ENCODE results near the gene CEP112.

CEP112 gene

DNA sequence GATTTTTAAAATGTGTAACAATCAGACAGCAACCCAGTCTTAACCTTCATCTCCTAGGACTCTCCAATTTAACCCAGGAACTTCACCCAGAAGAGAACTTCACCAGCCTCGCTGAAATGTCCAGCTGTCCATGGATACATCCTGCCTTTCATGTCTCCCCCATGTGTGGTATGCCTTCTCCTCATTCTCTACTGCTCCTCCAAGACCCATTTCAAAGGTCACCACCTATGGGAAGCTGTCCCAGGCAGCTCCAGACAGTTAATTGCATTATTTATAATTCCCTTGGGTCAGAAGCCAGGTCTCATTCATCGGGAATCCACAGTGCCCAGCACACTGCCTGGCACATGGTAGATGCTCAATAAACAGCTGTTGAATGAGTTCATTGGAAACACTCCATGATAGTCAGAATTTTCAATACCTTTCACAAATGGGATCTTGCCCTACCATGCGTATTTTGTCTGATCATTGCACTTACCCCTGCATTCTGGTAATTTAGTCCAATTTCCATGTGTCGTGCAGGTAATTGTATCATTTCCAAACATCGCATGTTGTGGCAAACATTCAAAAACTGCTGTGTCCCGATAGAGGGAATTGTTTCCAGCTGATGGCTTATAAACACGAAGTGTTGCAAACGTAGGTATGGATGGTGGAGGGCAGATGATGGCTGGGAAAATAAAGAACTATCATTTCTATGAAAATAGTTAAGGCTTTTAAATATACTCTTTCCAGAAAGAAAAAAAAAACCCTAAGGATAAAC, 28.3 kb upstream of the CEP112 start:
- H3K36me3 ChIP-seq (ENCODE audit: insufficient read depth, low read length): no peaks in the 10 kb centered on the region
- peak overlapping the region; percentile 37 for H3K9ac ChIP-seq (ENCODE audit: insufficient read length)
- peak overlapping the region; percentile 97 for H3K27ac ChIP-seq
- no peaks in the 10 kb centered on the region for H3K9me3 ChIP-seq (ENCODE audit: low read depth, low read length)
- TF ChIP-seq POLR2AphosphoS5 (IDR thresholded peaks at IDR 0.05; ENCODE audit: borderline replicate concordance, low read depth, low read length) (no peak), EZH2 (IDR thresholded peaks at IDR 0.05) (no peak), FOXP2 (optimal IDR thresholded peaks at IDR 0.05; ENCODE audit: control extremely low read depth, extremely low read length, insufficient read depth) (no peak)
- 0 out of 2 replicates have a peak overlapping the region, but pooled peaks have one; percentile 6 for H3K4me3 ChIP-seq
- DNase-seq (ENCODE audit: low read depth, low spot score): no peak

DNA sequence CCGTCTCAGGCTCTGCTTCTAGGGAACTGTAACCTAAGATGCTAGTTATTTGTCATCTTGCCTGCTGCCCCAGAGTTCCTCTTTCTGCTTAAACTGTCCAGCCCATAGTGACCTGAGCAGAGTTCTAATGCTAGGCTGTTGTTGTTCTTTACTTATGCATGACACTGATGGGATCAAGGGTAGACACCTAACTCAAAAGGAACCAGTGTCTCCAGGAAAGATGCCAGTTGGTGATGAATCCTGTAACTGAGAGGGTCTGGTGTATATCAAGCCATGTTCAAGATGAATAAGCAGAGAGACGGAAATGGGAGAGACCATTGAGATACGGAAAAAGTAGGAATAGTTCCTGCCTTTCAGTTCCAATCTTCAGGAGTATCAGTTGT, 23.6 kb upstream of the CEP112 start:
- TF ChIP-seq FOXP2 (optimal IDR thresholded peaks at IDR 0.05; ENCODE audit: control extremely low read depth, extremely low read length, insufficient read depth): no peak
- no peak for TF ChIP-seq POLR2AphosphoS5 (IDR thresholded peaks at IDR 0.05; ENCODE audit: borderline replicate concordance, low read depth, low read length)
- TF ChIP-seq EZH2 (IDR thresholded peaks at IDR 0.05): no peak
- DNase-seq (ENCODE audit: low read depth, low spot score): no peak

DNA sequence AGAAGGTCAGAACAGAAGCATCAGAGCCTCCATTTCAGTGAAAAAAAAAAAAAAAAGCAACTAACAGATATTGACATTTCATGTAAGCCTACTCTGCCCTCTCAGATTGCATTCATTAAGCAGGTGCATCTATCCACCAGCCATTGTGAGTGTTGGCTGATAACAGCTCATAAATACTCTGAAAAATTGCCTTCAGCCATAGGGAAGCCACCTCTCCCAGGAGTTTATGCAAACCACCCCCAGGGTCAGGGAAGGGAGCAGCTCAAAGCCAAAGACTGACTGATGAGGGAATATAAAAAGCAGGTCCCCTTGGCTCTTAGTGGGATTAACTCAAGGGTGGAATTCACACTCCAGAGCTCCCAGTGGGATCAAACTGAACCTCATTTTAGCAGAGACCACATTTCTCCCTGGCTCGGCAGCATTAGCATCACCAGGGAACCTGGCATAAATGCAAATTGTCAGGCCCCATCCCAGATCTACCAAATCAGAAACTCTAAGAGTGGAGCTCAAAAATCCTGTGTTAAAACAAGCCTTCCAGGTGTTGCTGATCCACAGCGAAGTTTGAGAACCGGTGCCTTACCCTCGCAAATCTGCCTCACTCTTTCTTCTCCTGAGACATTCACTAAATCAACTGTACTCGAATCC, 23.1 kb upstream of the CEP112 start:
- Histone ChIP-seq H3K9me3 (ENCODE audit: low read depth, low read length) (no peaks in the 10 kb centered on the region), H3K9ac (ENCODE audit: insufficient read length) (no peak overlapping the region), H3K27ac (no peak overlapping the region), H3K4me3 (no peak overlapping the region), H3K36me3 (ENCODE audit: insufficient read depth, low read length) (no peaks in the 10 kb centered on the region)
- no peak for TF ChIP-seq EZH2 (IDR thresholded peaks at IDR 0.05)
- TF ChIP-seq FOXP2 (optimal IDR thresholded peaks at IDR 0.05; ENCODE audit: control extremely low read depth, extremely low read length, insufficient read depth): no peak
- no peak for TF ChIP-seq POLR2AphosphoS5 (IDR thresholded peaks at IDR 0.05; ENCODE audit: borderline replicate concordance, low read depth, low read length)
- no peak for DNase-seq (ENCODE audit: low read depth, low spot score)

More for the DNA sequence above, 23.6 kb upstream of the CEP112 start:
- Histone ChIP-seq H3K4me3 (no peak overlapping the region), H3K9ac (ENCODE audit: insufficient read length) (no peak overlapping the region), H3K36me3 (ENCODE audit: insufficient read depth, low read length) (no peaks in the 10 kb centered on the region), H3K27ac (no peak overlapping the region), H3K9me3 (ENCODE audit: low read depth, low read length) (no peaks in the 10 kb centered on the region)

- no peak for DNase-seq (ENCODE audit: low read depth, low spot score)
- H3K27ac ChIP-seq: no peak overlapping the region
- H3K36me3 ChIP-seq (ENCODE audit: insufficient read depth, low read length): no peaks in the 10 kb centered on the region
- H3K9me3 ChIP-seq (ENCODE audit: low read depth, low read length): no peaks in the 10 kb centered on the region
- no peak overlapping the region for H3K9ac ChIP-seq (ENCODE audit: insufficient read length)
- no peak overlapping the region for H3K4me3 ChIP-seq
- TF ChIP-seq FOXP2 (optimal IDR thresholded peaks at IDR 0.05; ENCODE audit: control extremely low read depth, extremely low read length, insufficient read depth) (no peak), POLR2AphosphoS5 (IDR thresholded peaks at IDR 0.05; ENCODE audit: borderline replicate concordance, low read depth, low read length) (no peak), EZH2 (IDR thresholded peaks at IDR 0.05) (no peak)
Measured at GRCh38 chr17:66211047-66211810, 19.3 kb upstream of the CEP112 start.

- Histone ChIP-seq H3K4me3 (no peak overlapping the region), H3K27ac (no peak overlapping the region), H3K9ac (ENCODE audit: insufficient read length) (no peak overlapping the region), H3K36me3 (ENCODE audit: insufficient read depth, low read length) (no peaks in the 10 kb centered on the region), H3K9me3 (ENCODE audit: low read depth, low read length) (no peaks in the 10 kb centered on the region)
- no peak for DNase-seq (ENCODE audit: low read depth, low spot score)
- TF ChIP-seq FOXP2 (optimal IDR thresholded peaks at IDR 0.05; ENCODE audit: control extremely low read depth, extremely low read length, insufficient read depth): no peak
- no peak for TF ChIP-seq EZH2 (IDR thresholded peaks at IDR 0.05)
- no peak for TF ChIP-seq POLR2AphosphoS5 (IDR thresholded peaks at IDR 0.05; ENCODE audit: borderline replicate concordance, low read depth, low read length)
Measured at GRCh38 chr17:66210208-66210574, 18.3 kb upstream of the CEP112 start.

GRCh38 chr17:66207936-66208335, 16.0 kb upstream of the CEP112 start:
- TF ChIP-seq FOXP2 (optimal IDR thresholded peaks at IDR 0.05; ENCODE audit: control extremely low read depth, extremely low read length, insufficient read depth) (no peak), EZH2 (IDR thresholded peaks at IDR 0.05) (no peak), POLR2AphosphoS5 (IDR thresholded peaks at IDR 0.05; ENCODE audit: borderline replicate concordance, low read depth, low read length) (no peak)
- no peaks in the 10 kb centered on the region for H3K9me3 ChIP-seq (ENCODE audit: low read depth, low read length)
- H3K36me3 ChIP-seq (ENCODE audit: insufficient read depth, low read length): no peaks in the 10 kb centered on the region
- DNase-seq (ENCODE audit: low read depth, low spot score): no peak
- H3K4me3 ChIP-seq: no peak overlapping the region
- H3K9ac ChIP-seq (ENCODE audit: insufficient read length): no peak overlapping the region
- no peak overlapping the region for H3K27ac ChIP-seq

DNA sequence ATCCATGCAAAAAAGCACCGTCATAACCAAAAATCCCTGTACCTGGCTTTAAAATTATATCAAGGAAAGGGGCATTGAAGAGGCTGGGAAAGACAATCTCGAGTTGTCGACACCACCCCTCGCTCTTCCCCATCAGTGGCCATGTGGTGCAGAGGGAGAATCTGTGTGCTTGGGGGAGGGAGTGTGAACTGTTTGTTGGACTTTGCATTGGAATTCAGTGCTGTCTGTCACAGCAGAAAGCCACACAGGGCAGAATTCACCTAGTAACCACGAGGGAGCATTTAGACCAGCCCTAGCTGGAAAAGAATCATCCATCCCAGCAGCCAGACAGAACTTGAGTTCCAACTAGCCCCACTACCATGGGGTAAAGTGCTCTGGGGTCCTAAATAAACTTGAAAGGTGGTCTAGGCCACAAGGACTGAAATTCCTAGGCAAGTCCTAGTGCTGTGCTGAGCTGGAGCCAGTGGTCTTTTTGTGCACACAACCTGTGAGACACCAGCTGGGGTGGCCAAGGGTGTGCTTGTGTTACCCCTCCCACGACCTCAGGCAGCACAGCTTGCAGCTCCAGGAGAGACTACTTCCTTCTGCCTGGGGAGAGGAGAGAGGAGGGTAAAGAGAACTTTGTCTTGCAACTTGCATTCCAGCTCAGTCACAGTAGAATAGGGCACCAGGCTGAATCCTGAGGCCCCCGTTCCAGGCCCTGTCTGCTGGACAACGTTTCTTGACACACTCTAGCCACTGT, 11.5 kb upstream of the CEP112 start:
- Histone ChIP-seq H3K36me3 (ENCODE audit: insufficient read depth, low read length) (no peaks in the 10 kb centered on the region), H3K4me3 (no peak overlapping the region), H3K9me3 (ENCODE audit: low read depth, low read length) (no peaks in the 10 kb centered on the region), H3K27ac (no peak overlapping the region), H3K9ac (ENCODE audit: insufficient read length) (no peak overlapping the region)
- TF ChIP-seq POLR2AphosphoS5 (IDR thresholded peaks at IDR 0.05; ENCODE audit: borderline replicate concordance, low read depth, low read length) (no peak), FOXP2 (optimal IDR thresholded peaks at IDR 0.05; ENCODE audit: control extremely low read depth, extremely low read length, insufficient read depth) (no peak), EZH2 (IDR thresholded peaks at IDR 0.05) (no peak)
- DNase-seq (ENCODE audit: low read depth, low spot score): no peak

Measured in SK-N-MC (cell line).